ENCODE measurements around the gene INSYN2B. TPM values are rescaled to one million over a fixed set of nuclear protein-coding genes. Genes with fewer than 3 reads are reported as not detected.

INSYN2B gene
- total RNA-seq, 1 experiment from 2014 or later: not detected

GRCh38 chr5:169909945-169910344, 70.3 kb downstream of the INSYN2B start:
- H3K27ac Mint-ChIP-seq: no peak overlapping the region
- no peaks in the 10 kb centered on the region for H3K36me3 Mint-ChIP-seq
- TF ChIP-seq USF1 (CRISPR knock-in tag; IDR thresholded peaks at IDR 0.05): no peak
- TF ChIP-seq NR1H2 (CRISPR knock-in tag; IDR thresholded peaks at IDR 0.05): no peak
- no peak for TF ChIP-seq STAT6 (CRISPR knock-in tag; conservative IDR thresholded peaks at IDR 0.05; ENCODE audit: low read depth)
- no peak for TF ChIP-seq ZNF232 (CRISPR knock-in tag; IDR thresholded peaks at IDR 0.05)
- no peak for TF ChIP-seq ZMAT4 (CRISPR knock-in tag; IDR thresholded peaks at IDR 0.05)
- TF ChIP-seq E2F4 (CRISPR knock-in tag; IDR thresholded peaks at IDR 0.05; ENCODE audit: borderline replicate concordance, low read depth): no peak
- TF ChIP-seq TEAD1 (CRISPR knock-in tag; IDR thresholded peaks at IDR 0.05): no peak
- TF ChIP-seq GABPB1 (CRISPR knock-in tag; IDR thresholded peaks at IDR 0.05): no peak
- TF ChIP-seq, protein P1, sequence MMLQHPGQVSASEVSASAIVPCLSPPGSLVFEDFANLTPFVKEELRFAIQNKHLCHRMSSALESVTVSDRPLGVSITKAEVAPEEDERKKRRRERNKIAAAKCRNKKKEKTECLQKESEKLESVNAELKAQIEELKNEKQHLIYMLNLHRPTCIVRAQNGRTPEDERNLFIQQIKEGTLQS (CRISPR knock-in tag; conservative IDR thresholded peaks at IDR 0.05): no peak
- TF ChIP-seq ZNF317 (CRISPR knock-in tag; IDR thresholded peaks at IDR 0.05; ENCODE audit: borderline replicate concordance, low read depth): no peak
- TF ChIP-seq NFYB (CRISPR knock-in tag; conservative IDR thresholded peaks at IDR 0.05; ENCODE audit: low read depth): no peak
- no peak for TF ChIP-seq RORB (CRISPR knock-in tag; IDR thresholded peaks at IDR 0.05)
- no peak for TF ChIP-seq USF2 (CRISPR knock-in tag; IDR thresholded peaks at IDR 0.05)
- TF ChIP-seq TCF7 (CRISPR knock-in tag; IDR thresholded peaks at IDR 0.05; ENCODE audit: low read depth): no peak
- no peak for TF ChIP-seq GTF2I (CRISPR knock-in tag; conservative IDR thresholded peaks at IDR 0.05)
- no peak for TF ChIP-seq HMGA2 (CRISPR knock-in tag; IDR thresholded peaks at IDR 0.05)
- no peak for TF ChIP-seq NR3C1 (CRISPR knock-in tag; conservative IDR thresholded peaks at IDR 0.05; ENCODE audit: low read depth)
- ChIA-PET POLR2A (no interaction called here), CTCF (no interaction called here)
- peaks cover 25% of the 10 kb centered on the region for H3K27me3 Mint-ChIP-seq (ENCODE audit: low read depth)
- no peak overlapping the region for H3K4me3 Mint-ChIP-seq
- ATAC-seq (no peak), DNase-seq (ENCODE audit: low spot score) (no peak)
- no peaks in the 10 kb centered on the region for H3K9me3 Mint-ChIP-seq
- peaks cover 16% of the 10 kb centered on the region for H3K4me1 Mint-ChIP-seq

DNA sequence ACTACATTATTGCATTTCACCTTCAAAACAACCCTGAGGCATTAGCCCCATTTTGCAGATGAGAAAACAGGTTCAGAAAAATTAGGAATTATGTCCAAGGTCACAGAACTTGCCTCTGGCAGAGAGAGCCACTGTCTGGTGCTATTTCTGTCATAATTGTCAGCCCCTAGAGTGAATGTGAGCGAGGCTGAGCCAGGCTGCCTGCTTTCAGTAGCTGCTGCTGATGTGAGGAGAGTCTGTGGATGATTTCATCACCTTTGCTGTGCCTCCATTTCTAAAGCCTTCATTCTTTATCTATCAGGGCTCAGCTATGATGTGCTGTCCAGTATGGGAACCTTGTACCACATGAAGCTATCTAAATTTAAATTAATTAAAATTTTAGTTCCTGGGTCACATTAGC, 71.4 kb downstream of the INSYN2B start:
- Mint-ChIP-seq H3K9me3 (no peaks in the 10 kb centered on the region), H3K4me3 (no peak overlapping the region), H3K36me3 (no peaks in the 10 kb centered on the region), H3K4me1 (peaks cover 17% of the 10 kb centered on the region), H3K27me3 (ENCODE audit: low read depth) (peaks cover 25% of the 10 kb centered on the region), H3K27ac (no peak overlapping the region)
- ATAC-seq (no peak), DNase-seq (ENCODE audit: low spot score) (no peak)
- CTCF ChIA-PET: interaction anchor here (2.0 kb wide), 1 partner anchor 72 kb away, joined by 11 read pairs; the partner anchor contains the start of gene INSYN2B
- POLR2A ChIA-PET: no interaction called here
- TF ChIP-seq FOXP1 (CRISPR knock-in tag; IDR thresholded peaks at IDR 0.05; ENCODE audit: borderline replicate concordance): no peak
- no peak for TF ChIP-seq CREM (CRISPR knock-in tag; IDR thresholded peaks at IDR 0.05)
- no peak for TF ChIP-seq ZBTB43 (CRISPR knock-in tag; IDR thresholded peaks at IDR 0.05)
- TF ChIP-seq ZNF219 (CRISPR knock-in tag; IDR thresholded peaks at IDR 0.05; ENCODE audit: borderline replicate concordance): no peak
- no peak for TF ChIP-seq TCF7 (CRISPR knock-in tag; IDR thresholded peaks at IDR 0.05; ENCODE audit: low read depth)
- no peak for TF ChIP-seq E2F1 (CRISPR knock-in tag; IDR thresholded peaks at IDR 0.05)
- TF ChIP-seq ZNF425 (CRISPR knock-in tag; conservative IDR thresholded peaks at IDR 0.05): no peak
- TF ChIP-seq, protein P1 (CRISPR knock-in tag; conservative IDR thresholded peaks at IDR 0.05): no peak
- no peak for TF ChIP-seq USF2 (CRISPR knock-in tag; IDR thresholded peaks at IDR 0.05)

Measured in WTC11 (cell line).